Measurements from ENCODE around the gene ZNF579.
"Not testable (repeated sequence)": the region's sequence is repeated elsewhere in the genome, so short reads cannot be mapped to it uniquely, and the experiment has no call there.

Gene ZNF579

DNA sequence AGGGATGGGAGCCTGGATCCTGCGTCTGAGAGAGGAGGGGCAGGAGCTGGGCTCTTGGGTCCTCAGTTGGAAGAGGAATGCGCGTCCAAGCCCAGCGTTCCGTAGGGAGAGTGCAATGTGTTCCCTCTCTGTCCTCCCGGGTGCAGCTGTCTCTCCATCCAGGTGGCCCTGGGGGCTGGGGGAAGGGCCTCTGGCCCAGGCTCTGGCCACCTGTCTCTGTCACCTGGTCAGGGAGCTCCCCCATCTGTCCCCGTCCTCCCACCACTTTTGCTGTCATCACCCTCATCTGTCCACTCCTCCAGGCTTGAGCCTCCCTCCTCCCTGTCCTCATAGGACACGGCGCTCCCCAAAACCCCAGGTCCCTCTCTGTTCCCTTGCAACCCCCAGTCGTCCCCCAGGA lies 40.0 kb downstream of the ZNF579 start:
- H3K27me3 Mint-ChIP-seq: peaks cover 22 to 26% of the 10 kb centered on the region in 2 donors
- H3K4me3 Mint-ChIP-seq: no peak overlapping the region
- peaks cover 3 to 8% of the 10 kb centered on the region in 2 donors for H3K9me3 Mint-ChIP-seq
- no peak for DNase-seq
- H3K27ac Mint-ChIP-seq: no peak overlapping the region
- ATAC-seq (replicated peaks): no peak
- peaks cover 0 to 1% of the 10 kb centered on the region in 2 donors for H3K36me3 Mint-ChIP-seq
- no peaks in the 10 kb centered on the region for H3K4me1 Mint-ChIP-seq

- ATAC-seq (replicated peaks) (no peak), DNase-seq (no peak)
- H3K36me3 Mint-ChIP-seq: peaks cover 0 to 1% of the 10 kb centered on the region in 2 donors
- peaks cover 15 to 19% of the 10 kb centered on the region in 2 donors for H3K27me3 Mint-ChIP-seq
- no peaks in the 10 kb centered on the region for H3K4me1 Mint-ChIP-seq
- peaks cover 3 to 8% of the 10 kb centered on the region in 2 donors for H3K9me3 Mint-ChIP-seq
- H3K27ac Mint-ChIP-seq: no peak overlapping the region
- H3K4me3 Mint-ChIP-seq: no peak overlapping the region
Measured at GRCh38 chr19:55539090-55539984, 41.3 kb downstream of the ZNF579 start.

GRCh38 chr19:55538132-55538531 lies 42.5 kb downstream of the ZNF579 start:
- Mint-ChIP-seq H3K27me3 (peaks cover 9 to 15% of the 10 kb centered on the region in 2 donors), H3K9me3 (peaks cover 0 to 4% of the 10 kb centered on the region in 2 donors), H3K4me3 (no peak overlapping the region), H3K4me1 (peaks cover 0 to 2% of the 10 kb centered on the region in 2 donors), H3K27ac (no peak overlapping the region), H3K36me3 (no peaks in the 10 kb centered on the region)
- DNase-seq (no peak), ATAC-seq (replicated peaks) (no peak)

- no peak for ATAC-seq (replicated peaks)
Measured at GRCh38 chr19:55537741-55538111, 42.9 kb downstream of the ZNF579 start.

DNA sequence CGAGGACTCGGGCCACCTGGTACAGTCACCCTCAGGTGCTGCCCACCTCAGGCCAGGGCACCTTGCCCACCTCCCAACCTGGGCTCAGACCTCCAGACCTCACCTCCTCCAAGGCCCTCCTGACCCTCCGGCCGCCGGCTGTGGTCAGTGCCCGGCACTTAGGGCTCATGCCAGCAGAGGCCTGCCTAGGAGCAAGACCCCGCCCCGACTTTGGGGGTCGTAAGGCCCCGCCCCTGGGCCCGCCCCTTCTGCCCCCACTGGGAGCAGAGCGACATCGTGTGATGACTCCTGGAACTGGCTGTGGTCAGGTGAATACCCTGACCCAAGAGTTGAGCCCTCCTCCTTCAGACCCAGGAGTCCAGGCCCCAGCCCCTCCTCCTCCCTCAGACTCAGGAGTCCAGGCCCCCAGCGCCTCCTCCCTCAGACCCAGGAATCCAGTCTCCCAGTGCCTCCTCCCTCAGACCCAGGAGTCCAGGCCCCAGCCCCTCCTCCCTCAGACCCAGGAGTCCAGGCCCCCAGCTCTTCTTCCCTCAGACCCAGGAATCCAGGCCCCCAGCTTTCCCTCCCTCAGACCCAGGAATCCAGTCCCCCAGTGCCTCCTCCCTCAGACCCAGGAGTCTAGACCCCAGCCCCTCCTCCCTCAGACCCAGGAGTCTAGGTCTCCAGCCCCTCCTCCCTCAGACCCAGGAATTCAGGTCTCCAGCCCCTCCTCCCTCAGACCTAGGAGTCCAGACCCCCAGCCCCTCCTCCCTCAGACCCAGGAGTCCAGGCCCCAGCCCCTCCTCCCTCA lies 43.5 kb downstream of the ZNF579 start, which contains the start of gene SBK2:
TSS of gene SBK2 (minus strand) at position 183 of the 790 bp plus-strand sequence. CDS start 839 bp downstream, outside the sequence.
- H3K36me3 Mint-ChIP-seq: no peaks in the 10 kb centered on the region
- H3K4me3 Mint-ChIP-seq: no peak within 1 kb of the TSS
- no peak within 1 kb of the TSS for H3K27ac Mint-ChIP-seq
- no peaks in the 10 kb centered on the region for H3K9me3 Mint-ChIP-seq
- H3K4me1 Mint-ChIP-seq: peaks cover 0 to 2% of the 10 kb centered on the region in 2 donors
- DNase-seq: no peak
- H3K27me3 Mint-ChIP-seq: peaks cover 3 to 8% of the 10 kb centered on the region in 2 donors
- no peak for ATAC-seq (replicated peaks)

More at GRCh38 chr19:55537741-55538111, 42.9 kb downstream of the ZNF579 start:
- Mint-ChIP-seq H3K4me1 (peaks cover 0 to 2% of the 10 kb centered on the region in 2 donors), H3K27ac (no peak overlapping the region), H3K36me3 (no peaks in the 10 kb centered on the region), H3K9me3 (peaks cover 0 to 3% of the 10 kb centered on the region in 2 donors), H3K27me3 (peaks cover 8 to 14% of the 10 kb centered on the region in 2 donors), H3K4me3 (no peak overlapping the region)
- DNase-seq: no peak

- no peaks in the 10 kb centered on the region for H3K36me3 Mint-ChIP-seq
- H3K27ac Mint-ChIP-seq: no peak overlapping the region
- H3K9me3 Mint-ChIP-seq: no peaks in the 10 kb centered on the region
- no peak for DNase-seq
- H3K4me1 Mint-ChIP-seq: peaks cover 0 to 2% of the 10 kb centered on the region in 2 donors
- peaks cover 0 to 4% of the 10 kb centered on the region in 2 donors for H3K27me3 Mint-ChIP-seq
- no peak overlapping the region for H3K4me3 Mint-ChIP-seq
- no peak for ATAC-seq (replicated peaks)
Measured at GRCh38 chr19:55536366-55536765, 44.3 kb downstream of the ZNF579 start.

GRCh38 chr19:55535965-55536350 lies 44.7 kb downstream of the ZNF579 start:
- Mint-ChIP-seq H3K4me3 (no peak overlapping the region), H3K9me3 (no peaks in the 10 kb centered on the region), H3K4me1 (peaks cover 0 to 2% of the 10 kb centered on the region in 2 donors), H3K27ac (no peak overlapping the region), H3K36me3 (no peaks in the 10 kb centered on the region), H3K27me3 (peaks cover 0 to 4% of the 10 kb centered on the region in 2 donors)
- ATAC-seq (replicated peaks) (no peak), DNase-seq (no peak)

DNA sequence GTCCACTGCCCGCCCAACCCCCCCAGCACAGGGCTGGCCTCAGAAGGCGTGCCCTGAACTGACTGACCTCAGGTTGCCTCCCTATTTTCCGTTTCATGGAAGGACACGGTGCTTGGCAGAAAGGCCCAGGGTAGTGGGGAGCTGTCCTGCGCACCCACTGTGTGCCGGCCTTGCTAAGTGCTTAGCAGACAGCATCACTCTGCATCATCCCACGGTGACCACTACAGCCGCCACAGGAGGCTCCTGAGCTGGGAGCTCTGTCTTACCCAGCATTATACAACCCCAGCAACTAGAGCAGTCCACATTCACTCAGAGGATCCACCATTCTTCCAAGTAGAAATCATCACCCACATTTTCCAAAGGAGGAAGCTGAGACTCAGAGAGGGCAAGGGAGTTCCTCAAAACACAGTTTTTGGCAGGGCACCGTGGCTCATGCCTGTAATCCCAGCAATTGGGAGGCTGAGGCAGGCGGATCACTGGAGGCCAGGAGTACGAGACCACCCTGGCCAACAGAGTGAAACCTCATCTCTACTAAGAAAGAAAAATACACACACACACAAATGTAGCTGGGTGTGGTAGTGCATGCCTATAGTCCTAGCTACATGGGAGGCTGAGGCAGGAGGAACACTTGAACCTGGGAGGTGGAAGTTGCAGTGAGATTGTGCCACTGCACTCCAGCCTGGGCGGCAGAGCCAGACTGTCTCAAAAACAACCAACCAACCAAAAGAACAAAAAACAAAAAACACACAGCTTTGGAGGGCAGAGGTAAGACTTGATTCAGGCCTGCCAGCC lies 45.3 kb downstream of the ZNF579 start:
- ATAC-seq (replicated peaks) (no peak), DNase-seq (no peak)
- H3K36me3 Mint-ChIP-seq: no peaks in the 10 kb centered on the region
- H3K27ac Mint-ChIP-seq: peak overlapping the region; percentile 5
- H3K9me3 Mint-ChIP-seq: no peaks in the 10 kb centered on the region
- H3K4me1 Mint-ChIP-seq: peaks cover 0 to 2% of the 10 kb centered on the region in 2 donors
- no peak overlapping the region for H3K4me3 Mint-ChIP-seq
- peaks cover 0 to 4% of the 10 kb centered on the region in 2 donors for H3K27me3 Mint-ChIP-seq

- not testable (repeated sequence) for ATAC-seq (replicated peaks); H3K9me3 Mint-ChIP-seq; H3K4me1 Mint-ChIP-seq; H3K36me3 Mint-ChIP-seq; H3K4me3 Mint-ChIP-seq; H3K27me3 Mint-ChIP-seq; H3K27ac Mint-ChIP-seq; DNase-seq
Measured at GRCh38 chr19:55534280-55534679, 46.4 kb downstream of the ZNF579 start.

DNA sequence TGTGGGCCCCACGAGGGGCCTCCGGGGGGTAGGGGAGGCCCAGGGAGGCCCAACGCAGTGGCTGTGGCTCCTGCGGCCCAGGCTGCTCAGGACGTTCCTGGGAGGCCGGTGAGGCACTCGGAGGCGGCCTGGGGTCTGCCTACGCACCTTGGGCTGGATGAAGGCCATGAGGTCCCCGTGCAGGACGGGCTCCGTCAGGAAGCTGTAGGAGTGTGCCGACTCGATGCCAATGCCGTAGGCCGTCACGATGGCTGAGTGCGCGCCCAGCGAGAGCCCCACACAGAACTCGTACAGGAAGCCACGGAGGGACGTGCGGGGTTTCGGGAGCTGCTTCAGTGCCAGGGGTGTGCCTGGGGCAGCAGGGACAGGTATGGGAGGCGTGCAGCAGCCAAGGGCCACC lies 49.7 kb downstream of the ZNF579 start:
- Mint-ChIP-seq H3K9me3 (no peaks in the 10 kb centered on the region), H3K36me3 (no peaks in the 10 kb centered on the region), H3K27ac (no peak overlapping the region), H3K4me3 (no peak overlapping the region), H3K4me1 (peaks cover 0 to 2% of the 10 kb centered on the region in 2 donors), H3K27me3 (peaks cover 4% of the 10 kb centered on the region in 2 donors)
- DNase-seq: no peak
- ATAC-seq (replicated peaks): no peak

DNA sequence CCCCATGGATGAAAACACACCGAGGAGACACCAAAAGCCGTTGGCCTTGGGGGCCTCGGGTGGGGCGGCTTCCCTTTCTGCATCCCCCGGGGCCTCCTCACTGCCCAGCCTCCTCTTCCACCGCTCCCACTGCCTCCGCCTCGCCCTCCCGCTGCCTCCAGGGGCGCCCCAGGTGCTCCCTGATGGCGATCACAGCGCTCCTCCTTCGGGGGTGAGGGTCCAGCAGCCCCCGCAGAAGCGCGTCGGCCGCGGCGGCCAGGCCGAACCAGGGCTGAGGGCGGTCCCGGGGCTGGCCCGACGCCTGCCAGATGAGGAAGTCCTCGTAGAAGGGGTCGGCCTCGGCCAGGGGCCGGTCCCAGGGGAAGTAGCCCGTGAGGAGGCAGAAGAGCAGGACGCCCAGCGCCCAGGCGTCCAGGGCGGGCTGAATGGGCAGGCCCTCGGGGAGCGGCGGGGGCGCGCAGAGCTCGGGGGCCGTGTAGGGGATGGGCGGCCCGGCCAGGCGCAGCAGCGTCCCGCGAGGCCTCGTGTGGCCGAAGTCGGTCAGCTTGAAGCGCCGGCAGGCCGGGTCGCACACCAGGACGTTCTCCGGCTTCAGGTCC lies 50.9 kb downstream of the ZNF579 start:
- H3K27ac Mint-ChIP-seq: no peak overlapping the region
- DNase-seq: no peak
- H3K4me1 Mint-ChIP-seq: peaks cover 0 to 2% of the 10 kb centered on the region in 2 donors
- no peaks in the 10 kb centered on the region for H3K36me3 Mint-ChIP-seq
- H3K27me3 Mint-ChIP-seq: peaks cover 9 to 13% of the 10 kb centered on the region in 2 donors
- no peak overlapping the region for H3K4me3 Mint-ChIP-seq
- ATAC-seq (replicated peaks): no peak
- H3K9me3 Mint-ChIP-seq: no peaks in the 10 kb centered on the region

- no peaks in the 10 kb centered on the region for H3K9me3 Mint-ChIP-seq
Measured at GRCh38 chr19:55528030-55528803, 52.4 kb downstream of the ZNF579 start.

More at GRCh38 chr19:55528030-55528803, 52.4 kb downstream of the ZNF579 start:
- H3K27me3 Mint-ChIP-seq: peaks cover 8 to 18% of the 10 kb centered on the region in 2 donors
- H3K4me1 Mint-ChIP-seq: no peaks in the 10 kb centered on the region
- no peak overlapping the region for H3K4me3 Mint-ChIP-seq
- no peaks in the 10 kb centered on the region for H3K36me3 Mint-ChIP-seq
- H3K27ac Mint-ChIP-seq: no peak overlapping the region
- DNase-seq: no peak
- ATAC-seq (replicated peaks): no peak
